CD4-positive, CD25-positive, alpha-beta regulatory T cell (primary cell): ENCODE measurements around the gene SDS. TPM values are rescaled to one million over a fixed set of nuclear protein-coding genes. Genes with fewer than 3 reads are reported as not detected.

Experiments
- ATAC-seq, 2 donors: fragments of 150-1000 bp; cut with Tn5 transposase; one replicate each; pipeline ENCODE4 v1.10.0; 2021; ENCODE audit warnings: low read depth in 2 of 2, moderate number of reproducible peaks in 2 of 2, moderate library complexity in 1 of 2
- DNase-seq, 3 donors: peaks; one replicate each; pipeline versions ENCODE4 v3.0.0 to v3.0.0-alpha.2; 2012 to 2022; ENCODE audit warnings: mixed read lengths in 1 of 3
- H3K27ac ChIP-seq: one replicate; pipeline ENCODE4 v1.7.0; 2013; ENCODE audit warnings: mild to moderate bottlenecking, low read length; ENCODE audit not compliant: insufficient read depth, poor library complexity, severe bottlenecking
- H3K27me3 ChIP-seq: one replicate; pipeline ENCODE4 v1.7.0; 2013; ENCODE audit warnings: low read length; ENCODE audit not compliant: control insufficient read depth, insufficient read depth
- H3K36me3 ChIP-seq: one replicate; pipeline ENCODE4 v1.7.0; 2013; ENCODE audit warnings: mild to moderate bottlenecking, low read length, moderate library complexity; ENCODE audit not compliant: control insufficient read depth, insufficient read depth
- H3K4me1 ChIP-seq: 2 replicates; pipeline ENCODE4 v1.7.0; 2013; ENCODE audit warnings: mild to moderate bottlenecking, low read length; ENCODE audit not compliant: insufficient read depth, control insufficient read depth, poor library complexity, severe bottlenecking
- H3K4me3 ChIP-seq: one replicate; pipeline ENCODE4 v1.7.0; 2013; ENCODE audit warnings: low read depth, mild to moderate bottlenecking, low read length, moderate library complexity
- H3K9me3 ChIP-seq, 2 experiments: 1 replicate in 1 of 2; 2 replicates in 1 of 2; pipeline ENCODE4 v1.7.0; 2013; ENCODE audit warnings: low read length in 2 of 2, mild to moderate bottlenecking in 1 of 2, moderate library complexity in 1 of 2; ENCODE audit not compliant: control insufficient read depth in 2 of 2
- H3K27ac Mint-ChIP-seq, 3 donors: one replicate each; pipeline ENCODE4 v1.8.0; 2020 to 2022; ENCODE audit warnings: mild to moderate bottlenecking in 3 of 3, mixed read lengths in 3 of 3, moderate library complexity in 2 of 3
- H3K27me3 Mint-ChIP-seq: one replicate; pipeline ENCODE4 v1.8.0; 2022; ENCODE audit warnings: mild to moderate bottlenecking, mixed read lengths
- H3K36me3 Mint-ChIP-seq: one replicate; pipeline ENCODE4 v1.8.0; 2020; ENCODE audit warnings: mixed read lengths
- H3K4me1 Mint-ChIP-seq, 4 donors: one replicate each; pipeline ENCODE4 v1.8.0; 2020 to 2022; ENCODE audit warnings: mixed read lengths in 4 of 4, mild to moderate bottlenecking in 1 of 4
- H3K4me3 Mint-ChIP-seq, 4 donors: one replicate each; pipeline ENCODE4 v1.8.0; 2020 to 2022; ENCODE audit warnings: mild to moderate bottlenecking in 4 of 4, mixed read lengths in 4 of 4, moderate library complexity in 3 of 4
- H3K9me3 Mint-ChIP-seq, 7 donors: one replicate each; pipeline ENCODE4 v1.8.0; 2020 to 2022; ENCODE audit warnings: mixed read lengths in 7 of 7, mild to moderate bottlenecking in 3 of 7, moderate library complexity in 2 of 7
- polyA plus RNA-seq, 4 donors: library from polyadenylated mRNA; unstranded; fragments of 300-500 nt; fragmentation: Illumina TruSeq; gene quantifications; one replicate each; pipeline ENCODE4 v1.2.3, GENCODE V29; 2021
- total RNA-seq: library from RNA; stranded (reverse); gene quantifications from one replicate; pipeline ENCODE4 v1.2.3, GENCODE V29; 2022

The SDS gene
- total and polyA plus RNA-seq, 5 donors from 2014 or later, result not detected

DNA sequence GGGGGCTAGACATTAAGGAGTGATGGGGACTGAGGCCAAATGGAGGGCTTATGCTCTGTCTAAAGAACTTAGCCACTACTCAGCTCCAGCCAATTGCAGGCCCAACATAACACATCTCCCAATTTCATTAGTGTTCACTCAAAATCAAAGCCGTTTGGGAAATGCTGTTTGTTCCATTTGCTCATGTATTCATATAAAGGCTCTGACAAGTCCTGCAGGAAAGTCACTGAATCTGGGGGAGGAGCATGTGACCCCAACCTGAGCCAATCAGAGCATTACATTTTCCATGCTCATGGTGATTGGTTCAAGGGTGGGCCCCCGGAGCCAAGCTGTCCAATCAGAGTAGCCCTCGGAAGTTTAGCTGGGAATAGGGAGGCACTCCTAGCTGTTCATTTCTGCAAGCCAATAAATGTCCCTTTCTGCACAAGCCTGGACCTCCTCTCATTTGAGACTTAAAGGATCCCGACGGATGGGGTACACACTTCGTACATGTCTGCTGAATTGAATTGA lies 39.4 kb upstream of the SDS start:
- H3K27ac Mint-ChIP-seq, result no peak overlapping the region
- Histone ChIP-seq H3K27me3 (peaks cover 8% of the 10 kb centered on the region), H3K9me3 (no peaks in the 10 kb centered on the region), H3K4me1 (no peaks in the 10 kb centered on the region), H3K27ac (no peak overlapping the region), H3K4me3 (no peak overlapping the region), H3K36me3 (no peaks in the 10 kb centered on the region)
- H3K4me1 Mint-ChIP-seq, result no peaks in the 10 kb centered on the region
- ATAC-seq (no peak), DNase-seq (no peak)
- H3K4me3 Mint-ChIP-seq, result no peak overlapping the region
- H3K27me3 Mint-ChIP-seq, result peaks cover 18% of the 10 kb centered on the region
- H3K9me3 Mint-ChIP-seq, result peaks cover 0 to 6% (median 2%) of the 10 kb centered on the region in 7 donors
- no peaks in the 10 kb centered on the region for H3K36me3 Mint-ChIP-seq

DNA sequence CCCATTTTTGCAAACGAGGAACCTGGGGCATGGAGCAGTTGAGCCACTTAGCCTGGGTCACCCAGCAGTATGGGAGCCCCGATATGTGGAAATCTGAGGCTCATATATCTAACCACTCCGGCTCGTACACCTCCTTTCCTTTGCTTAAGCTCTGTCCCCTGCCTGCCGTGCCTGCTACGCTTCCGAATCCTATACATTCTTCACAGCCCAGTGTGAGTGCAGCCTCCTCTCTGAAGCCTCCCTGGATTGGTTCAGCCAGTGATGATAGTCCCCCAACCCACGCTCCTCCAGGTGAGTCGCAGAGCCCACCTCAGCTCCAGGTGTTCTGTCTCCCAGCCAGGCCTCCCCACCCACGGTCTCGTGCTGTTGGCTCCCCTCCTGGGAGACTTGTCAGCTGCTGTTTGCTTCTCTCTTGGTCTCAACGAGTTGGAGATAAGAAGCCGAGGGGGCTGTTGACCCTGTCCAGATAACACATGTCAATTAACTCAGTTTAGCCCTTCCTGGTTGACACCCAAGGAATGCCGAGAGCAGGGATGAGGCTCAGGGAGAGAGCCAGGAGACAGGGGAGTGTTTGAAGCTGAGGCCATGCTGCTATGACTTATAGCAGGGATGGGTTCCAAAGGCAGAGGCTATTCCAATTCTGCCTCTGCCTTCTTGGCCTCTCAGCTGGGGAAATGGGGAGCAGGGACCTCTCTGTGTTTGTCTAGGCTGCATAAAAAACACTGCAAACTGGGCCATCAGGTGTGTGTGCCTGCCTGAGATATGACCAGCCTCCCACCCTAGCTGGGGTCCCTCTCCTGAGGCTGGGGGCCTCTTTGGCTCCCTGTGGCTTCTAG lies 37.5 kb upstream of the SDS start:
- ATAC-seq (no peak), DNase-seq (no peak)
- H3K27ac Mint-ChIP-seq, result no peak overlapping the region
- Histone ChIP-seq H3K36me3 (no peaks in the 10 kb centered on the region), H3K4me1 (no peaks in the 10 kb centered on the region), H3K27ac (no peak overlapping the region), H3K4me3 (no peak overlapping the region), H3K9me3 (no peaks in the 10 kb centered on the region), H3K27me3 (peaks cover 8% of the 10 kb centered on the region)
- H3K4me3 Mint-ChIP-seq, result no peak overlapping the region
- H3K9me3 Mint-ChIP-seq, result peaks cover 0 to 6% (median 1%) of the 10 kb centered on the region in 7 donors
- H3K27me3 Mint-ChIP-seq, result peaks cover 14% of the 10 kb centered on the region
- H3K4me1 Mint-ChIP-seq, result no peaks in the 10 kb centered on the region
- no peaks in the 10 kb centered on the region for H3K36me3 Mint-ChIP-seq

DNA sequence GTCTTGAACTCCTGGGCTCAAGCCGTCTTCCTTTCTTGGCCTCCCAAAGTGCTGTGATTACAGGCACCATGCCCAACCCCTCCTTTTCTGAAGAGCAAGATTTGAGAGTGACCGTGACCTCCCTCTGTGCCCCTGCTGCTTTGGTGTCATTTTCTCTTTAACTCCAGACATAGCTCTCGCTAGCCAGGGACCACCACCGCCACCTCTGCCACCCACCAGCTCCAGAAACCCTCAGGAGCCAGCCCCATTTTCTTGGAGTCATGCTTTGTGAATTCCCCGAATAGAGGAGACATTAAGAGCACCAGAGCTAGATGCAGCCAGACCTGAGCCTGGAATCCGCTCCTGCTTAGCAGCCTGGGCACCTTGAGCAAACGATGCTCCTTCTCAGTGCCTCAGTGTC lies 36.6 kb upstream of the SDS start:
- Mint-ChIP-seq H3K4me3 (no peak overlapping the region), H3K27ac (no peak overlapping the region), H3K36me3 (no peaks in the 10 kb centered on the region), H3K4me1 (no peaks in the 10 kb centered on the region), H3K27me3 (peaks cover 7% of the 10 kb centered on the region), H3K9me3 (peaks cover 0 to 3% (median 0%) of the 10 kb centered on the region in 7 donors)
- DNase-seq (no peak), ATAC-seq (no peak)
- no peaks in the 10 kb centered on the region for H3K4me1 ChIP-seq
- H3K27me3 ChIP-seq, result peaks cover 5% of the 10 kb centered on the region
- no peak overlapping the region for H3K27ac ChIP-seq
- H3K4me3 ChIP-seq, result no peak overlapping the region
- H3K9me3 ChIP-seq, result no peaks in the 10 kb centered on the region
- H3K36me3 ChIP-seq, result no peaks in the 10 kb centered on the region

DNA sequence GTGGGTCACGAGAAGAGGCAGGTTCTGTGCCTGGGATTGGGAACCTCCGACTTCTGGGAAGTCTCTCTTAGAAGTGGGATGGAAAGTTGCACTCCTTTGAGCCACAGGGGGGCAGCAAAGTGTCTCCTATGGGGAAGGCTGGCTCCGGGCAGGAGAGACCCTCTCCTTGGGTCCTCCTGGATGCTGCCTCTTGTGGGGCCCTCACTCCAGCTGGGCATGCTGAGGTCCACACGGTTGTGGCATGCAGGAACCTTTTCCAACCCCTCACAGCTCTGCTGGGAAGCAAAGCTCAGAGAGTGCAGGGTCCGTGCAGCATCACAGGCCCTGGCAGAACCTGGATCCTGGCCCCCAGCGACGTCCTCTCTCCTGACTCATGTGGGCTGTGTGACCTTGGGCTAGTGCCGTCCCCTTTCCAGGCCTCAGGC lies 35.9 kb upstream of the SDS start:
- ATAC-seq, result no peak
- H3K4me1 Mint-ChIP-seq, result no peaks in the 10 kb centered on the region
- H3K27ac ChIP-seq, result no peak overlapping the region
- H3K36me3 ChIP-seq, result no peaks in the 10 kb centered on the region
- H3K27ac Mint-ChIP-seq, result no peak overlapping the region
- DNase-seq, result no peak
- H3K9me3 Mint-ChIP-seq, result no peaks in the 10 kb centered on the region
- no peak overlapping the region for H3K4me3 Mint-ChIP-seq
- H3K36me3 Mint-ChIP-seq, result no peaks in the 10 kb centered on the region
- H3K4me3 ChIP-seq, result no peak overlapping the region
- no peaks in the 10 kb centered on the region for H3K4me1 ChIP-seq
- H3K9me3 ChIP-seq, result no peaks in the 10 kb centered on the region
- peaks cover 5% of the 10 kb centered on the region for H3K27me3 ChIP-seq
- peaks cover 4% of the 10 kb centered on the region for H3K27me3 Mint-ChIP-seq

DNA sequence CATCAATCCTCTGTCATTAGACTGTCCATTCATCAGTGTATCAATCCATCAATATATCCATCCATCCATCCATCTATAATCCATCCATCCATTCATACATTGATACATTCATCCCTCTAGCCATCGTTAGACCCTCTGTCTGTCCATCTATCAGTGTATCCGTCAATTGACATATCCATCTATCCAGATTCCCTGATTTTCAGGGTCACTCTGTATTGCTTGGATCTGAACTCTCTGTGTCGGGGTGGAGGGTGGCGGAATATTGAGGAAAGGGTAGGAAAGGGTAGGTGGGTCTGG lies 35.6 kb upstream of the SDS start:
- DNase-seq, result no peak
- no peaks in the 10 kb centered on the region for H3K4me1 Mint-ChIP-seq

DNA sequence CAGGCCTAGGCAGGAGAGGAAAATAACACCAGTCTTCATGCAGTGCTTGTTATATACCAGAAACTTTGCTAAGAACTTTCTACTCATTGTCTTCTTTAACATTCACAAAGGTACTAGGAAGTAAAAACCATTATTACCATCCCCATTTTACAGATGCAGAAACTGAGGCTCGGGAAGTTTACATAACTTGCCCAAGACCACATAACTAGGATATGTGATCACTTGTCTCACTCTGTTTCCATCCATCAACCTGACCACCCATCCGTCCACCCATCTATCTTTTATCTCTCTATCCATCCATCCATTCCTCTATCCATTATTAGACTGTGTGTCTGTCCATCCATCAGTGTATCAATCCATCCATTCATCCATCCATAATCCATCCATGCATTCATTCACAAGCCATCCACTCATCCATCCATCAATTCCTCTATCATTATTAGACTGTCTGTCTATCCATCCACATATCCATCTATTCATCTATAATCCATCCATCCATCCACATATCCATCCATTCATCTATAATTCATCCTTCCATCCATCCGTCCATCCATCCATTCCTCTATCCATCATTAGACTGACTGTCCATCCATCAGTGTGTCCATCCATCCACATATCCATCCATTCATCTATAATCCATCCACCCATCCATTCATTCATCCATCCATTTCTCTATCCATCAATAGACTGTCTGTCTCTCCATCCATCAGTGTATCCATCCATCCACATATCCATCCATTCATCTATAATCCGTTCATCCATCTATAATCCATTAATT lies 35.0 kb upstream of the SDS start:
- DNase-seq, result no peak
- peaks cover 5% of the 10 kb centered on the region for H3K27me3 ChIP-seq
- H3K27ac Mint-ChIP-seq, result no peak overlapping the region
- H3K4me1 Mint-ChIP-seq, result no peaks in the 10 kb centered on the region
- no peaks in the 10 kb centered on the region for H3K4me1 ChIP-seq
- no peak overlapping the region for H3K4me3 ChIP-seq
- no peaks in the 10 kb centered on the region for H3K9me3 ChIP-seq
- peaks cover 4% of the 10 kb centered on the region for H3K27me3 Mint-ChIP-seq
- H3K36me3 Mint-ChIP-seq, result no peaks in the 10 kb centered on the region
- no peaks in the 10 kb centered on the region for H3K9me3 Mint-ChIP-seq
- H3K27ac ChIP-seq, result no peak overlapping the region
- H3K36me3 ChIP-seq, result no peaks in the 10 kb centered on the region
- H3K4me3 Mint-ChIP-seq, result no peak overlapping the region
- ATAC-seq, result no peak

More for the DNA sequence above, 35.6 kb upstream of the SDS start:
- Histone ChIP-seq H3K9me3 (no peaks in the 10 kb centered on the region), H3K27me3 (peaks cover 5% of the 10 kb centered on the region), H3K4me1 (no peaks in the 10 kb centered on the region), H3K27ac (no peak overlapping the region), H3K36me3 (no peaks in the 10 kb centered on the region), H3K4me3 (no peak overlapping the region)
- Mint-ChIP-seq H3K36me3 (no peaks in the 10 kb centered on the region), H3K27me3 (peaks cover 4% of the 10 kb centered on the region), H3K4me3 (no peak overlapping the region), H3K27ac (no peak overlapping the region), H3K9me3 (no peaks in the 10 kb centered on the region)
- no peak for ATAC-seq

DNA sequence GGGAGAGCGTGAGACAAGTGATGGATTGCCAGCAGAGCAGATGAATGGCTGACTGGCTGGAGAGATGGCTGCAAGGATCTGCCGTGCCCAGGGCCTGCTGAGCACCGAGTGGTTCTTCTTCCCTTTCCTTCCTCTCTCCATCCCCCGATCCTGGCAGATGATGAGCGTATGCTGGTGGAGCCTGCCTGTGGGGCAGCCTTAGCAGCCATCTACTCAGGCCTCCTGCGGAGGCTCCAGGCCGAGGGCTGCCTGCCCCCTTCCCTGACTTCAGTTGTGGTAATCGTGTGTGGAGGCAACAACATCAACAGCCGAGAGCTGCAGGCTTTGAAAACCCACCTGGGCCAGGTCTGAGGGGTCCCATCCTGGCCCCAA lies 34.0 kb upstream of the SDS start:
- H3K4me1 Mint-ChIP-seq, result no peaks in the 10 kb centered on the region
- H3K9me3 Mint-ChIP-seq, result no peaks in the 10 kb centered on the region
- H3K27ac ChIP-seq, result no peak overlapping the region
- ATAC-seq, result no peak
- H3K27me3 Mint-ChIP-seq, result peaks cover 4% of the 10 kb centered on the region
- no peaks in the 10 kb centered on the region for H3K36me3 ChIP-seq
- no peak overlapping the region for H3K4me3 Mint-ChIP-seq
- H3K9me3 ChIP-seq, result no peaks in the 10 kb centered on the region
- no peak overlapping the region for H3K4me3 ChIP-seq
- no peaks in the 10 kb centered on the region for H3K36me3 Mint-ChIP-seq
- no peak for DNase-seq
- H3K4me1 ChIP-seq, result no peaks in the 10 kb centered on the region
- peaks cover 5% of the 10 kb centered on the region for H3K27me3 ChIP-seq
- H3K27ac Mint-ChIP-seq, result no peak overlapping the region
